Measurements from ENCODE around the gene ETV3. TPM values are rescaled to one million over a fixed set of nuclear protein-coding genes. Genes with fewer than 3 reads are reported as not detected.

The ETV3 gene
- polyA plus RNA-seq, 3 donors = 4.8 to 62.3 (median 6.3) TPM

GRCh38 chr1:157151506-157151905 lies 13.3 kb upstream of the ETV3 start:
- no peaks in the 10 kb centered on the region for H4K20me1 ChIP-seq (ENCODE audit: insufficient read depth, low read length)
- H3K27me3 Mint-ChIP-seq (ENCODE audit: low read depth in 3 of 3) = peaks cover 4 to 15% (median 8%) of the 10 kb centered on the region in 3 donors
- no peaks in the 10 kb centered on the region for H3K79me2 ChIP-seq (ENCODE audit: insufficient read depth, low read length)
- no peak overlapping the region for H3K4me3 ChIP-seq (replicated peaks in 1 of 3; ENCODE audit: low read depth in 2 of 3, low read length in 3 of 3)
- no peaks in the 10 kb centered on the region for H3K27me3 ChIP-seq (ENCODE audit: control insufficient read depth in 2 of 2, insufficient read depth in 2 of 2, low read length in 2 of 2)
- H3K4me3 Mint-ChIP-seq = no peak overlapping the region
- H3K36me3 ChIP-seq (replicated peaks in 1 of 2; ENCODE audit: control insufficient read depth in 1 of 2, insufficient read depth in 2 of 2, low read length in 2 of 2) = no peaks in the 10 kb centered on the region
- WGBS (ENCODE audit: insufficient coverage) = 57% methylated on average over 1 of the region's 3 CpGs
- no peaks in the 10 kb centered on the region for H3K36me3 Mint-ChIP-seq
- H3K9ac ChIP-seq (ENCODE audit: insufficient read depth, low read length, poor library complexity, severe bottlenecking) = no peak overlapping the region
- H3K4me2 ChIP-seq (replicated peaks; ENCODE audit: extremely low read depth, low read length, poor library complexity, severe bottlenecking) = no peak overlapping the region
- H3K27ac Mint-ChIP-seq = no peak overlapping the region
- H3K4me1 ChIP-seq (ENCODE audit: control insufficient read depth in 1 of 2, insufficient read depth in 2 of 2, low read length in 2 of 2) = peaks cover 39 to 47% of the 10 kb centered on the region in 2 donors
- no peaks in the 10 kb centered on the region for H3K9me3 ChIP-seq (replicated peaks in 1 of 2; ENCODE audit: control insufficient read depth in 1 of 2, insufficient read depth in 1 of 2, low read length in 2 of 2)
- no peak overlapping the region for H3K27ac ChIP-seq (ENCODE audit: low read depth in 1 of 2, low read length in 2 of 2)
- no peaks in the 10 kb centered on the region for H3K9me3 Mint-ChIP-seq
- H3K4me1 Mint-ChIP-seq = peaks cover 46% of the 10 kb centered on the region
- intact Hi-C loops (cut with micrococcal nuclease) = no loop called here
- DNase-seq = no peak
- H2AFZ ChIP-seq (ENCODE audit: insufficient read depth, low read depth, low read length, poor library complexity, severe bottlenecking) = no peak overlapping the region
- TF ChIP-seq, protein P1, sequence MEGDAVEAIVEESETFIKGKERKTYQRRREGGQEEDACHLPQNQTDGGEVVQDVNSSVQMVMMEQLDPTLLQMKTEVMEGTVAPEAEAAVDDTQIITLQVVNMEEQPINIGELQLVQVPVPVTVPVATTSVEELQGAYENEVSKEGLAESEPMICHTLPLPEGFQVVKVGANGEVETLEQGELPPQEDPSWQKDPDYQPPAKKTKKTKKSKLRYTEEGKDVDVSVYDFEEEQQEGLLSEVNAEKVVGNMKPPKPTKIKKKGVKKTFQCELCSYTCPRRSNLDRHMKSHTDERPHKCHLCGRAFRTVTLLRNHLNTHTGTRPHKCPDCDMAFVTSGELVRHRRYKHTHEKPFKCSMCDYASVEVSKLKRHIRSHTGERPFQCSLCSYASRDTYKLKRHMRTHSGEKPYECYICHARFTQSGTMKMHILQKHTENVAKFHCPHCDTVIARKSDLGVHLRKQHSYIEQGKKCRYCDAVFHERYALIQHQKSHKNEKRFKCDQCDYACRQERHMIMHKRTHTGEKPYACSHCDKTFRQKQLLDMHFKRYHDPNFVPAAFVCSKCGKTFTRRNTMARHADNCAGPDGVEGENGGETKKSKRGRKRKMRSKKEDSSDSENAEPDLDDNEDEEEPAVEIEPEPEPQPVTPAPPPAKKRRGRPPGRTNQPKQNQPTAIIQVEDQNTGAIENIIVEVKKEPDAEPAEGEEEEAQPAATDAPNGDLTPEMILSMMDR (IDR thresholded peaks at IDR 0.05) = no peak

GRCh38 chr1:157151073-157151472 lies 12.9 kb upstream of the ETV3 start:
- no peak for DNase-seq
- Mint-ChIP-seq H3K9me3 (no peaks in the 10 kb centered on the region), H3K27ac (no peak overlapping the region), H3K4me3 (no peak overlapping the region), H3K36me3 (no peaks in the 10 kb centered on the region), H3K4me1 (peaks cover 45% of the 10 kb centered on the region), H3K27me3 (ENCODE audit: low read depth in 3 of 3) (peaks cover 2 to 13% (median 7%) of the 10 kb centered on the region in 3 donors)
- no peak overlapping the region for H2AFZ ChIP-seq (ENCODE audit: insufficient read depth, low read depth, low read length, poor library complexity, severe bottlenecking)
- no peak overlapping the region for H3K9ac ChIP-seq (ENCODE audit: insufficient read depth, low read length, poor library complexity, severe bottlenecking)
- 97% methylated on average over 3 of the region's 3 CpGs for WGBS (ENCODE audit: insufficient coverage)
- H3K4me2 ChIP-seq (replicated peaks; ENCODE audit: extremely low read depth, low read length, poor library complexity, severe bottlenecking) = no peak overlapping the region
- H3K27me3 ChIP-seq (ENCODE audit: control insufficient read depth in 2 of 2, insufficient read depth in 2 of 2, low read length in 2 of 2) = no peaks in the 10 kb centered on the region
- H3K79me2 ChIP-seq (ENCODE audit: insufficient read depth, low read length) = no peaks in the 10 kb centered on the region
- no peaks in the 10 kb centered on the region for H4K20me1 ChIP-seq (ENCODE audit: insufficient read depth, low read length)
- intact Hi-C loops (cut with micrococcal nuclease) = no loop called here
- H3K36me3 ChIP-seq (replicated peaks in 1 of 2; ENCODE audit: control insufficient read depth in 1 of 2, insufficient read depth in 2 of 2, low read length in 2 of 2) = no peaks in the 10 kb centered on the region
- TF ChIP-seq, protein P1 (IDR thresholded peaks at IDR 0.05) = no peak
- no peaks in the 10 kb centered on the region for H3K9me3 ChIP-seq (replicated peaks in 1 of 2; ENCODE audit: control insufficient read depth in 1 of 2, insufficient read depth in 1 of 2, low read length in 2 of 2)
- H3K27ac ChIP-seq (ENCODE audit: low read depth in 1 of 2, low read length in 2 of 2) = no peak overlapping the region
- peaks cover 37 to 45% of the 10 kb centered on the region in 2 donors for H3K4me1 ChIP-seq (ENCODE audit: control insufficient read depth in 1 of 2, insufficient read depth in 2 of 2, low read length in 2 of 2)
- no peak overlapping the region for H3K4me3 ChIP-seq (replicated peaks in 1 of 3; ENCODE audit: low read depth in 2 of 3, low read length in 3 of 3)

Measured in CD14-positive monocyte (primary cell).